Trophoblast cell (in vitro differentiated cells and primary cell): ENCODE data around the gene SHC2.
"Not testable (repeated sequence)": the region's sequence is repeated elsewhere in the genome, so short reads cannot be mapped to it uniquely, and the experiment has no call there.

Experiments used
- DNase-seq, 2 donors: peaks; one replicate each; pipeline ENCODE4 v3.0.0-alpha.2; 2016
- H2AFZ ChIP-seq: 2 replicates; pipeline ENCODE4 v1.6.1; 2013; ENCODE audit warnings: low read length, moderate library complexity, mild to moderate bottlenecking; ENCODE audit not compliant: insufficient read depth, poor library complexity
- H2AK5ac ChIP-seq: 2 replicates; pipeline ENCODE4 v1.6.1; 2013; ENCODE audit warnings: mild to moderate bottlenecking, low read length
- H2BK120ac ChIP-seq: 2 replicates; pipeline ENCODE4 v1.6.1; 2013; ENCODE audit warnings: low read length, mild to moderate bottlenecking, moderate library complexity; ENCODE audit not compliant: insufficient read depth, poor library complexity
- H2BK12ac ChIP-seq: 2 replicates; pipeline ENCODE4 v1.6.1; 2013; ENCODE audit warnings: mild to moderate bottlenecking, low read length, moderate library complexity
- H2BK5ac ChIP-seq: 2 replicates; pipeline ENCODE4 v1.6.1; 2013; ENCODE audit warnings: low read length, low read depth, moderate library complexity, mild to moderate bottlenecking; ENCODE audit not compliant: poor library complexity
- H3K14ac ChIP-seq: 2 replicates; pipeline ENCODE4 v1.6.1; 2013; ENCODE audit warnings: mild to moderate bottlenecking, low read length
- H3K18ac ChIP-seq: 2 replicates; pipeline ENCODE4 v1.6.1; 2013; ENCODE audit warnings: mild to moderate bottlenecking, low read length
- H3K23ac ChIP-seq: 2 replicates; pipeline ENCODE4 v1.6.1; 2013; ENCODE audit warnings: low read length
- H3K27ac ChIP-seq: 2 replicates; pipeline ENCODE4 v1.5.1; 2013; ENCODE audit warnings: low read depth, mild to moderate bottlenecking, inconsistent platforms, low read length, moderate library complexity
- H3K27me3 ChIP-seq: 2 replicates; pipeline ENCODE4 v1.6.1; 2013; ENCODE audit warnings: inconsistent platforms, mild to moderate bottlenecking, low read length, moderate library complexity; ENCODE audit not compliant: insufficient read depth
- H3K36me3 ChIP-seq, 2 experiments: 1 replicate in 1 of 2; 2 replicates in 1 of 2; pipeline ENCODE4 v1.6.1; 2013; ENCODE audit warnings: low read length in 2 of 2, mild to moderate bottlenecking in 2 of 2, moderate library complexity in 1 of 2; ENCODE audit not compliant: insufficient read depth in 2 of 2, control insufficient read depth in 1 of 2
- H3K4ac ChIP-seq: 2 replicates; pipeline ENCODE4 v1.6.1; 2013; ENCODE audit warnings: low read depth, mild to moderate bottlenecking, low read length, moderate library complexity
- H3K4me1 ChIP-seq, 2 experiments: 1 replicate in 1 of 2; 2 replicates in 1 of 2; pipeline ENCODE4 v1.6.1; 2013; ENCODE audit warnings: low read length in 2 of 2, mild to moderate bottlenecking in 2 of 2, moderate library complexity in 1 of 2; ENCODE audit not compliant: insufficient read depth in 2 of 2, control insufficient read depth in 1 of 2
- H3K4me2 ChIP-seq: 2 replicates; pipeline ENCODE4 v1.6.1; 2013; ENCODE audit warnings: inconsistent platforms, mild to moderate bottlenecking, low read length, moderate library complexity
- H3K4me3 ChIP-seq: 2 replicates; pipeline ENCODE4 v1.5.1; 2013; ENCODE audit warnings: mild to moderate bottlenecking, low read depth, low read length, inconsistent platforms
- H3K79me1 ChIP-seq: one replicate; pipeline ENCODE4 v1.6.1; 2013; ENCODE audit warnings: low read length
- H3K79me2 ChIP-seq: 2 replicates; pipeline ENCODE4 v1.6.1; 2013; ENCODE audit warnings: low read length, mild to moderate bottlenecking; ENCODE audit not compliant: control insufficient read depth, insufficient read depth, poor library complexity
- H3K9ac ChIP-seq: 2 replicates; pipeline ENCODE4 v1.6.1; 2013; ENCODE audit warnings: mild to moderate bottlenecking, low read length
- H3K9me3 ChIP-seq: 2 replicates; pipeline ENCODE4 v1.6.1; 2013; ENCODE audit warnings: low read depth, mild to moderate bottlenecking, control low read depth, inconsistent platforms, low read length; ENCODE audit not compliant: insufficient read depth
- H4K12ac ChIP-seq: 2 replicates; pipeline ENCODE4 v1.6.1; 2013; ENCODE audit warnings: low read depth, mild to moderate bottlenecking, low read length, moderate library complexity
- H4K8ac ChIP-seq: 2 replicates; pipeline ENCODE4 v1.6.1; 2013; ENCODE audit warnings: low read depth, mild to moderate bottlenecking, low read length, moderate library complexity
- H4K91ac ChIP-seq: one replicate; pipeline ENCODE4 v1.6.1; 2013; ENCODE audit warnings: low read depth, mild to moderate bottlenecking, low read length, moderate library complexity
- WGBS: extraction: QIAGEN DNeasy Blood & Tissue Kit; methylation state at CpG from one replicate; pipeline ENCODE4 v1.1.7; 2013; ENCODE audit warnings: missing lambda C conversion rate; ENCODE audit not compliant: insufficient read length, insufficient coverage; ENCODE audit errors: extremely low coverage; 5-methylcytosine and 5-hydroxymethylcytosine counted together

SHC2 gene

GRCh38 chr19:452829-453228 lies 8.0 kb downstream of the SHC2 start:
- H3K9ac ChIP-seq = no peak overlapping the region
- H2BK5ac ChIP-seq = no peak overlapping the region
- no CpG with 5 or more reads among the region's 16 CpGs for WGBS
- H2BK12ac ChIP-seq = no peak overlapping the region
- H3K18ac ChIP-seq = no peak overlapping the region
- H4K8ac ChIP-seq = no peak overlapping the region
- H2AK5ac ChIP-seq = no peak overlapping the region
- H3K79me1 ChIP-seq = peaks cover 2% of the 10 kb centered on the region
- H3K79me2 ChIP-seq = no peaks in the 10 kb centered on the region
- H3K4me2 ChIP-seq = no peak overlapping the region
- peaks cover 3 to 7% of the 10 kb centered on the region in 2 experiments for H3K4me1 ChIP-seq
- H3K9me3 ChIP-seq = peaks cover 17% of the 10 kb centered on the region
- no peak overlapping the region for H2AFZ ChIP-seq
- H3K4ac ChIP-seq = no peak overlapping the region
- H3K27me3 ChIP-seq = no peaks in the 10 kb centered on the region
- peaks cover 2 to 16% of the 10 kb centered on the region in 2 experiments for H3K36me3 ChIP-seq
- no peak overlapping the region for H4K12ac ChIP-seq
- H4K91ac ChIP-seq = no peak overlapping the region
- H3K14ac ChIP-seq = no peak overlapping the region
- no peak overlapping the region for H3K4me3 ChIP-seq
- H2BK120ac ChIP-seq = no peak overlapping the region
- H3K23ac ChIP-seq = no peak overlapping the region
- no peak overlapping the region for H3K27ac ChIP-seq
- DNase-seq = no peak

- DNase-seq, H3K79me1 ChIP-seq, H4K12ac ChIP-seq, H2AK5ac ChIP-seq, H3K9ac ChIP-seq, H4K91ac ChIP-seq, H3K14ac ChIP-seq, H3K79me2 ChIP-seq, H3K4me2 ChIP-seq, H2AFZ ChIP-seq, H2BK120ac ChIP-seq, H3K18ac ChIP-seq, H4K8ac ChIP-seq, H2BK12ac ChIP-seq, H2BK5ac ChIP-seq, H3K27me3 ChIP-seq, H3K27ac ChIP-seq, H3K4ac ChIP-seq, H3K23ac ChIP-seq: not testable (repeated sequence)
- peak overlapping the region; percentile 52 for H3K4me3 ChIP-seq
- H3K9me3 ChIP-seq = peaks cover 17% of the 10 kb centered on the region
- peaks cover 6 to 11% of the 10 kb centered on the region in 2 experiments for H3K4me1 ChIP-seq
- peaks cover 0 to 16% of the 10 kb centered on the region in 2 experiments for H3K36me3 ChIP-seq
- no CpG with 5 or more reads among the region's 33 CpGs for WGBS
Measured at GRCh38 chr19:450912-451481, 9.8 kb downstream of the SHC2 start.

- Histone ChIP-seq H2BK120ac (no peak overlapping the region), H2BK12ac (no peak overlapping the region), H3K18ac (no peak overlapping the region), H3K27me3 (no peaks in the 10 kb centered on the region), H3K4me1 (peaks cover 6 to 11% of the 10 kb centered on the region in 2 experiments), H3K9ac (no peak overlapping the region), H3K23ac (no peak overlapping the region), H2BK5ac (no peak overlapping the region), H3K4ac (no peak overlapping the region), H3K4me3 (no peak overlapping the region), H4K12ac (no peak overlapping the region), H4K8ac (no peak overlapping the region), H3K27ac (no peak overlapping the region), H2AFZ (no peak overlapping the region), H4K91ac (no peak overlapping the region), H2AK5ac (no peak overlapping the region), H3K79me2 (no peaks in the 10 kb centered on the region), H3K36me3 (peaks cover 0 to 14% of the 10 kb centered on the region in 2 experiments), H3K14ac (no peak overlapping the region), H3K9me3 (peaks cover 17% of the 10 kb centered on the region), H3K4me2 (no peak overlapping the region), H3K79me1 (peaks cover 2% of the 10 kb centered on the region)
- DNase-seq = no peak
- no CpG with 5 or more reads among the region's 20 CpGs for WGBS
Measured at GRCh38 chr19:449916-450315, 10.9 kb downstream of the SHC2 start.

GRCh38 chr19:447816-448560 lies 12.8 kb downstream of the SHC2 start:
- Histone ChIP-seq H2BK12ac (no peak overlapping the region), H4K91ac (no peak overlapping the region), H2BK120ac (no peak overlapping the region), H3K79me1 (peaks cover 2% of the 10 kb centered on the region), H3K4me1 (peaks cover 6 to 11% of the 10 kb centered on the region in 2 experiments), H3K4ac (no peak overlapping the region), H2BK5ac (no peak overlapping the region), H2AFZ (no peak overlapping the region), H3K23ac (no peak overlapping the region), H3K27me3 (no peaks in the 10 kb centered on the region), H3K36me3 (peaks cover 0 to 8% of the 10 kb centered on the region in 2 experiments), H3K9me3 (peaks cover 24% of the 10 kb centered on the region), H4K8ac (no peak overlapping the region), H3K18ac (no peak overlapping the region), H3K27ac (peak overlapping the region; percentile 24), H3K14ac (no peak overlapping the region), H2AK5ac (no peak overlapping the region), H3K4me3 (no peak overlapping the region), H4K12ac (no peak overlapping the region), H3K79me2 (no peaks in the 10 kb centered on the region), H3K4me2 (no peak overlapping the region), H3K9ac (no peak overlapping the region)
- DNase-seq = no peak
- no CpG with 5 or more reads among the region's 31 CpGs for WGBS
